NCI-H1048 (cell line): Measurements from ENCODE around the gene ZCRB1.

Experiments
- DNase-seq: peaks from one replicate; lab custom pipeline; 2025; lab: John Stamatoyannopoulos, UW

Gene ZCRB1

GRCh38 chr12:42277396-42278127 lies 48.3 kb downstream of the ZCRB1 start:
- no peak for DNase-seq

GRCh38 chr12:42275499-42275898 lies 50.4 kb downstream of the ZCRB1 start:
- no peak for DNase-seq

GRCh38 chr12:42273706-42274105 lies 52.2 kb downstream of the ZCRB1 start:
- DNase-seq = no peak

GRCh38 chr12:42270596-42270995 lies 55.3 kb downstream of the ZCRB1 start:
- no peak for DNase-seq

GRCh38 chr12:42267413-42268190 lies 58.3 kb downstream of the ZCRB1 start:
- DNase-seq = no peak

- DNase-seq = no peak
Measured at GRCh38 chr12:42266579-42267230, 59.2 kb downstream of the ZCRB1 start.

GRCh38 chr12:42262271-42262670 lies 63.6 kb downstream of the ZCRB1 start:
- no peak for DNase-seq
